Panc1 (cell line): Measurements from ENCODE around the gene PNPLA8.

Experiments used
- CTCF ChIP-seq: fragments of 450-650 bp; IDR thresholded peaks from 2 replicates; pipeline ENCODE4 v1.5.1; 2017; ENCODE audit warnings: mild to moderate bottlenecking
- POLR2AphosphoS5 ChIP-seq: IDR thresholded peaks from 2 replicates; pipeline ENCODE4 v1.6.1; 2012; ENCODE audit warnings: mild to moderate bottlenecking, low read depth, low read length, moderate library complexity

DNA sequence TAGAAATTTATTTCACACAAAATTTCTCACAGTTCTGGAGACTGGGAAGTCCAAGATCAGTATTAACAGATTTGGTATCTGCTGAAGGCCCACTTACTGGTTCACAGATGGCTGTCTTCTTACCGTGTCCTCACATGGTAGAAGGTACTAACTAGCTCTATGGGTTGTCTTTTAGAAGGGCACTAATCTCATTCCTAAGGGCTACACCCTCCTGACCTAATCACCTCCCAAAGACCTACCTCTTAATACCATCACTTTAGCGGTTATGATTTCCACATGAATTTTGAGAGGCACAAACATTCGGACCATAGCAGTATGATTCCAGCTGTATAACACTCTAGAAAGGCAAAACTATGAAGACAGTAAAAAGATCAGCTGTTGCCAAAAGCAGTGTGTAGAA is 8.0 kb downstream of the PNPLA8 start:
- TF ChIP-seq CTCF (no peak), POLR2AphosphoS5 (no peak)
